Limb (tissue), 2 donors: Measurements from ENCODE around the gene TCF21.
"Not testable (repeated sequence)": the region's sequence is repeated elsewhere in the genome, so short reads cannot be mapped to it uniquely, and the experiment has no call there.

Experiments used
- DNase-seq, 2 donors: peaks; one replicate each; pipeline ENCODE4 v3.0.0-alpha.2; 2016; ENCODE audit errors: extremely low spot score in 2 of 2

Gene TCF21

GRCh38 chr6:133888929-133889556 lies at the start of gene TCF21:
Gene TCF21 (plus strand): TSS chr6:133889113. CDS start chr6:133889398, 285 bp downstream.
- peak in 1 of 2 donors; percentile 36 for DNase-seq

- DNase-seq: no peak
These were observed 47.7 kb upstream of the TCF21 start for GRCh38 chr6:133841176-133841575.

DNA sequence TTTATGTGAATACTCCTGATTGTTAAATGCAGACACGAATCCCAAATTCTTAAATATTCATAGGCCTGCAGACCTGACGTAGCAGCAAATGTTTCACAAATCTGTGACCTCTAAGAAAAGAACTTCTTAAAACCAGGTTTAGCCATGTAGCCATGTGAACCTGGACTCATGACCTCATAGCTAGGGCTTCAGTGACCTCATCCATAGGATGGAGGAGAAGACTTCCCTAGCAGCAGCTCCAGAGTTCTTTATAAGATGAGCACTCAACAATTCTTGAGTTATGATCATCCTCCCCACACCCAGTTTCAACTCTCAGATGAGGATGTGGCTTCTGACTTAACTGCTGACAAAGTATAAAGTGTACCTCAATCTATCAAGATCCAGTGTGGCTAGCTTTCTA lies 45.8 kb upstream of the TCF21 start:
- DNase-seq: no peak

DNA sequence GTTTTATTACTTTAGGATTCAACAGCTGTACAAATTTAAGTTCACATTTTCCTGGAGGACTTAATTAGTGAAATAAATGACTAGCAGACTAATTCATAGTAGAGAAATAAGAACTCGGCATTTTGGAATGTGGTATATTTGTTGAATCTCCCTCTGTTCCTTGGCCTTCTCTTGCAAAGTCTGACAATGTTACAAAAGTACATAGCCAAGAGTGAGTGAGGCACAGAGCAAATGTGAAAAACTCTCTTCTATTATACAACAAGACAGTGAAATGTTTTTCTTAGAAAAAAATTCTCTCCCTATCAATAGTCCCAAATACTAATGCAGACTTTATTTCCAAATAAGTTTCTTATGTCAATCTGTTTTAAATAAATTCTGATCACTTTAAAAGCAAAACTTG lies 44.2 kb upstream of the TCF21 start:
- no peak for DNase-seq

GRCh38 chr6:133854041-133854363 lies 34.9 kb upstream of the TCF21 start:
- no peak for DNase-seq

DNA sequence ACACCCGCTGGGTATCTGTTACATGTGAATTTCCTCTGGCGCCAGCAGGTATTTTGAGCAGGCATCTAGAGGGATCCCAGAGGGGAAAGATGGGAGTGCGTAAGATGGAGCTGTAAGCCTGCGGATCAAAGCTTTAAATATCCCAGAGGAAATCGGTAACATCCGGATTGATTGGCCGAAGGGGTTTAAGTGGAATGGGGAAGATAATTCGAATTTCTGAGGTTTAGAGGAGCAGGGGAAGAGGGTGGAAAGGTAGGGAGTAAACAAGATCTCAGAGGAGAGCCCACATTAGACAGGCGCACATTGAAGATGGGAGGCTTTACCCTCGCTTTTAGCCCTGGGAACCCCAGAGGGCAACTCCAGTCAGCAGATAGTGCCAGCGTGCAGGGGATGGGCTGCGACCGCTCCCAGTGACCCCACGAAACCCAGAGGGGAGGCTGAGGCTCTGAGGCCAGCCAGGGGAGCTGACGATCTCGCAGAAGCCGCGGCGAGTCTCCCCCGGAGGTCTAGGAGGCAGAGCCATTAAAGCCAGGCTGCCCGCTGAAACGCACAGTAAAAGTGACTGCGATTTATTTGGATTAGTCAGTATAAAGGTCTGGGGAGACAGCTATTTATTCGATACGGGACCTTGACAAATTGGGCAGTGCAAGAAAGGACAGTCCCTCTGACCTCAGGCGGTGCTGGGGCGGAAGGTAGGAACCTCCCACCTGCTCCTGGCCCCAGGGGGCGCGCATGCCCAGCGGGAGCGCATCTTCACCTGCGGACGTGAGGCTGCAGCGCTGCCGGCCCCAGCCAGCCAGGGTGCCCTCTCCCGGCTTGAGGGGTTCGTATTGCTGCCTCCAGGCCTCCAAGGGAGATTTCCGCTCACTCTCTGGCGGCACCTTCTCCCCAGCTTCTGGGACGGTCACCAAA lies 34.3 kb upstream of the TCF21 start:
- DNase-seq: peak in 1 of 2 donors; percentile 55

GRCh38 chr6:133855276-133855990 lies 33.5 kb upstream of the TCF21 start:
- no peak for DNase-seq

DNA sequence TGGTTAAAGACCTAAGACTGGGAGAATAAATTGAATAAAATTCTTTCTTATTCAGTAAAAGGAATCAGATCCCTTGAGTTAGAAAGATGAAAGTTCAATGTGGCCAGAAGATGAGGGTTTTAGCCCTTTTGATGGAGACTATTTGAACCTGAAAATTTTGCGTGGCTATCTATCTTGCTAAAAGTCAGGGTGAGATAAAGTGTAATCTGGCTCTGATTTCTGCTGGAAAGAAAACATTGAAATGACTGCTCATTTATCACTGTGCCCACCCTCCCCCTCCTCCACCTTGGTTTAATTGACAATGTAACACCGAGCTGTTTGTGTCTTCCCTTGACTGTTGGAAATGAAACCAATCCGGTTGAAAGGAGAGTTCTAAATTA lies 32.9 kb upstream of the TCF21 start:
- no peak for DNase-seq

- DNase-seq: no peak
These were observed 32.0 kb upstream of the TCF21 start for GRCh38 chr6:133856911-133857310.

DNA sequence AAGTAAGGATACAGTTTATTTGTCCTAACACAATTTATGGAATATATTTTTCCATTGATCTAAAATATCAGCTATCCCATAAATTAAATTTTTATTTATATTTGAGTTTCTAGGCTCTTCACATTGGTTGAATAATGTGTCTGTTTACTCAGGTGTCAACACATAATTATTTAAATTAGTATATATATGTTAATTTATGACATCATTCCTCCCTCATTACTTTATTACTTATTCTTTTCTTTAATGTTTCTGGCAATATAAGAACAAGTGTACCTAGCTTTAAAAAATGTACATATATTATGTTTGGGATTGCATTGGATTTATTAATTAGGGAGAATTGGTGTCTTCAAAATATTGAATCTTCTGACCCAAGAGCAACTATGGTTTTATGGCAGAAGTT lies 31.2 kb upstream of the TCF21 start:
- DNase-seq: no peak

DNA sequence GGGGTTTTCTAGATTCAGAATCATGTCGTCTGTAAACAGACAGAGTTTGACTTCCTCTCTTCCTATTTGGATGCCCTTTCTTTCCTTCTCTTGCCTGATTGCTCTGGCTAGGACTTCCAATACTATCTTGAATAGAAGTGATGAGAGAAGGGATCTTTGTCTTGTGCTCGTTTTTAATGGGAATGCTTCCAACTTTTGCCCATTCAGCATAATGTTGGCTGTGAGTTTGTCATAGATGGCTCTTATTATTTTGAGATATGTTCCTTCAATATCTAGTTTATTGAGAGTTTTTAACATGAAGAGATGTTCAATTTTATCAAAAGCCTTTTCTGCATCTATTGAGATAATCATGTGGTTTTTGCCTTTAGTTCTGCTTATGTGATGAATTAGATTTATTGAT lies 27.6 kb upstream of the TCF21 start:
- DNase-seq: not testable (repeated sequence)

GRCh38 chr6:133863228-133863627 lies 25.7 kb upstream of the TCF21 start:
- no peak for DNase-seq

- DNase-seq: no peak
These were observed 23.2 kb upstream of the TCF21 start for GRCh38 chr6:133865680-133866079.

DNA sequence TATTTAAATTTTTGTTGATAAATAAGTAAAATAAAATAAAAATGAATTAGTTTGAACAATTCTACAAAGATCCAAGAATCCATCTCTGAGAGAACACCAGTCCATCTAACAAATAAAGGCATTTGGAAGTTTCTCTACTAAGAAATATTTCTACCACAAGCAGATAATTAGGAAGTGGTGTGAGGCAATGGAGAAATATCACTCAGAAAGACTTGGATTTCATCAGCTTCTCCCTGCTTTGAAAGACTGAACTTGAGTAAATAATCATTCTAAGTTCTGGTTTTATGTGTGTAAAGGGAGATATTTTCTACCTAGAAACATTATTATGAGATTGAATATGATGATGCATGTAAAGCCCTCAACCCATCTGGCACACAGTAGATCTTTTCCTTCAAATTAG lies 17.8 kb upstream of the TCF21 start:
- no peak for DNase-seq

DNA sequence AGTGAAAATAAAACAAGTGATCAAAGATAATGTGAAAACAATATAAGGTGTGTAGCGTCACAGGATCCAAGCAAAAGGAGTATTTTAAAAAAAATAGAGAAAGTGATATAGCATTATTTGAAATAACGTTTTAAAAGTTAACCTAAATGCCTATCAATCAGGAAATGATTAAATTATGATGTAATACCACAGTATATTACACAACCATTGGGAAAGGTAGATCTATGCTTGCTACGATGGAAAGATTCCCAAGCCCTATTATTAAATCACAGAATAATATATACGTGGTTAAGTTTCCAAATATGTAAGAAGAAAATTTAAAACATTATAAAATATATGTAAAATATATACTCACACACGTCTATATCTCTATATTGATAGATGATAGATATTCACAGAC lies 15.4 kb upstream of the TCF21 start:
- no peak for DNase-seq

DNA sequence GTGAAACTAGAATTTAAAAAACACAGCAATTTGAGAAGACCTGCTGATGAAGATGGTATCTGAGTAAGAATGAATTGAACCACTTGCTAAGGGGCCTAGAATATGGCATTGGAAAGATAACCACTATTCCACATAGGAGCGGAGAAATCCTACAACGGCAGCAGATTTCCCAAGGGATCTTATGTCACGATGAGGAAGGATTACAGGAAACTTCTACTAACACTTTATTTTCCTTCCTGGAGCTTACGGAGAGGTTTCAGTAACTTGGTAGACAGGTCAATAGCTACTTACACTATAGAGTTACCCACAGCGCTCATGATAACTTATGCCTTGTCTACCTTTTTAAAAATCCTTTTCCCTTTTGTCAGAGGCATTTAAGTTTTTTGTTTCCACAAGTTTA lies 11.8 kb upstream of the TCF21 start:
- no peak for DNase-seq

DNA sequence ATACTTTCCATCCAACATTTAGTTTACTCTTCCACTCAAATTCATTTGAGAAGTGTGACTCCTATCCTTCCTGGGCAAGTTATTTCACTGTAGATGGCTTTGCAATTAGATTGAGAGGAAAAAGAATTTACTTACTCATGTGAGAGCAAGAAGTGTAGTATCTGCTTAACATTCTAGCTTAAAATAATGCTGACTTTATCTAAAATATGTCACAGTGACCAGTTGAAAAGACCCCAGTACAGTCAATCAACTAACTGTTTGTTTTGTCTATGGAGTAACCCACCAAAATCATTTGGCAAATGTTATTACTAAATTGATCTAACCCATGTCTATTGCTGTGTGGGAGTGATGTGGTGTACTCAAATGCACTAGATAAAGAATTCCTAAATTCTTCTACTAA lies 8.9 kb upstream of the TCF21 start:
- no peak for DNase-seq

- DNase-seq: no peak
These were observed 8.0 kb upstream of the TCF21 start for GRCh38 chr6:133880896-133881295.

- DNase-seq: no peak
These were observed 2.7 kb upstream of the TCF21 start for GRCh38 chr6:133886104-133886775.

DNA sequence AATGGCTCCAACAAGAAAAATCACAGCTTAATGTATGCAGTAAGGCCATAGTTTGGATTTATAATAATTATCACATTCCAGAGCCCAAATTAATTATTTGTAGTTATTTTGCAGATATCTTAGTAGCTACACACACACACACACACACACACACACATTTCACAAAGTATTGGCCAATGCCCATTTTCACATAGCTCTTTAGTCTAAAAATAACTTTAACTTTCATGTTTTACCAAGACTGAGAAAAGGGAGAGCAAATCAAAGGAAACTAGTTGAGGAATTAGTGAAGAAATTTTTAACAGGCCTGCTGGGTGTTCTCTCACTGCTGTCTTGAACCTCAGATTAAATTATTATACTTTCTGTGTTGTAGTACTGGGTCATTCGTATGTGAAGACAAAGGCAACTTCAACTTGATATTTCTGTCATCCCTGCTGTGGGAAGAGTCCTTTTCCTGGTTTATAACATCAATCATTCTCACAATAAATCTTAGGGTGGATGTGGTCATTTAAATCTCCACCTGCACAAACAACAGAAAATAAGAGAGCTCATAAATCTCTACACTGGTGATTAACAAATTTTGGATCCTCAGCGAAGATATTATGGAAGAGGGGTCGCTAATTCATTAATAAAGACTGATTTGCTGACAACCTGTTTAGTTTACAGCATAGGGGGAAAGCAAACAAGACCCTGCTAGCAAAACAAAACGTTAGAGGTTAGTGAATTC lies 1.6 kb upstream of the TCF21 start:
- no peak for DNase-seq

DNA sequence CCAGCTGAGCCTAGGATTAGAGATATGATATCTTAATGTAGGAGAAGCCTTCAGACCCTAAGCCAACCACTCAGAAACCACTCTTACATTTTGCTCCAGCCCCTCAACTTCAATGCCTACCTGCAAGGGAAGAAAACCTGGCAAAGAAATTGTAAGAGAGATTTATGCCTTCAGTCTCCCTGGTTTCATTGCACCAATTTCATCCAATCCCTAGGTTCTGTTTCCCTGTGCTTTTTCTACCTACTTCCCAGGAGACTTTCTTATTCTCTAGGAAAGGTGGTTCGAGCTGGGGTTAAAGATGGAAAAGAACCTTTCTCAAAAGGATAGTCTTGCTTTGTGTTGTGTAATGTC lies 1.1 kb upstream of the TCF21 start:
- DNase-seq: no peak
